ENCODE measurements around the gene CDC73.

DNA sequence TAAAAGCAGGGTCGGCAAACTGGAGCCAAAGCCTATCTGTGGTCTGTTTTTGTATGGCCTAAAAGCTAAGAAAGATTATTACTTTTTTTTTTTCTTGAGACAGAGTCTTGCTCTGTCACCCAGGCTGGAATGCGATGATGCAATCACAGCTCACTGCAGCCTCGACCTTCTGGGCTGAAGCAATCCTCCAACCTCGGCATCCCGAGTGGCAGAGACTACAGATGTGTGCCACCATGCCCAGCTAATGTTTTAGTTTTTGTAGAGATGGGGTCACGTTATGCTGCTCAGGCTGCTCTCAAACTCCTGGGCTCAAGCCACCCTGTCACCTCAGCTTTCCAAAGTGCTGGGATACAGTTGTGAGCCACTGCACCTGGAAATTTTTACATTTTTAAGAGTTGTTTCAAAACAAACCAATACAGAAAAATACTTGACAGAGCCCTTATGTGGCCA lies 10.2 kb upstream of the CDC73 start:
- TF ChIP-seq, protein P1, sequence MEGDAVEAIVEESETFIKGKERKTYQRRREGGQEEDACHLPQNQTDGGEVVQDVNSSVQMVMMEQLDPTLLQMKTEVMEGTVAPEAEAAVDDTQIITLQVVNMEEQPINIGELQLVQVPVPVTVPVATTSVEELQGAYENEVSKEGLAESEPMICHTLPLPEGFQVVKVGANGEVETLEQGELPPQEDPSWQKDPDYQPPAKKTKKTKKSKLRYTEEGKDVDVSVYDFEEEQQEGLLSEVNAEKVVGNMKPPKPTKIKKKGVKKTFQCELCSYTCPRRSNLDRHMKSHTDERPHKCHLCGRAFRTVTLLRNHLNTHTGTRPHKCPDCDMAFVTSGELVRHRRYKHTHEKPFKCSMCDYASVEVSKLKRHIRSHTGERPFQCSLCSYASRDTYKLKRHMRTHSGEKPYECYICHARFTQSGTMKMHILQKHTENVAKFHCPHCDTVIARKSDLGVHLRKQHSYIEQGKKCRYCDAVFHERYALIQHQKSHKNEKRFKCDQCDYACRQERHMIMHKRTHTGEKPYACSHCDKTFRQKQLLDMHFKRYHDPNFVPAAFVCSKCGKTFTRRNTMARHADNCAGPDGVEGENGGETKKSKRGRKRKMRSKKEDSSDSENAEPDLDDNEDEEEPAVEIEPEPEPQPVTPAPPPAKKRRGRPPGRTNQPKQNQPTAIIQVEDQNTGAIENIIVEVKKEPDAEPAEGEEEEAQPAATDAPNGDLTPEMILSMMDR (optimal IDR thresholded peaks at IDR 0.05 in 1 of 3, IDR thresholded peaks at IDR 0.05 in 1 of 3, conservative IDR thresholded peaks at IDR 0.05 in 1 of 3; ENCODE audit: extremely low read depth in 1 of 3, insufficient read depth in 2 of 3, low read length in 3 of 3), result no peak
- TF ChIP-seq EZH2 (IDR thresholded peaks at IDR 0.05; ENCODE audit: low read length), result no peak

Measured in keratinocyte (primary cell).